ENCODE results near the gene GPR37L1. TPM values are rescaled to one million over a fixed set of nuclear protein-coding genes. Genes with fewer than 3 reads are reported as not detected.

GPR37L1 gene
- polyA plus RNA-seq, 1 donor from 2014 or later, result not detected

DNA sequence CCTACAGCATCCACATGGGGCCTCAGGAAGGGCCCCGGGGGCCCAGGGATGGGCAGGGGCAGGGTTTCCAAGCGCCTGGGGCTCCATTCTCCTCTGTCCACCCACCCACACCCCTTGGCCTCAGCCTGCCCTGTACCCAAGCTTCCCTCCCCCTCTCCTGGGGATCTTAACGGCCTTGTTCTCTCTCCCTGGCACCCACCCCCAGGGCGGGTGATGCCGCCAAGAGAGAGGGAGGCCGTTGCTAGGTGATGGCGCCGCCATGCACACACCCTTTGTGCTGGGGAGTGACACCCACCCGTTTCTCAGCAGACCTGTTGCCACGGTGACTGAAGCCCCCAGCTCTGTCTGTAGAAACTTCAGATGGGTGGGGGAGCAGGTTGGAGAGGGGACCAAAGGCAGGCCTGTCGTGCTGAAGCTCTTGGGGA is 7.6 kb downstream of the GPR37L1 start:
- no peak overlapping the region for H3K4me3 ChIP-seq (ENCODE audit: low read length)
- H3K9ac ChIP-seq (ENCODE audit: low read length), result no peak overlapping the region
- TF ChIP-seq SMC3 (conservative IDR thresholded peaks at IDR 0.05; ENCODE audit: poor library complexity), result no peak
- no peak for TF ChIP-seq EP300 (conservative IDR thresholded peaks at IDR 0.05; ENCODE audit: poor library complexity, severe bottlenecking)
- no peak for TF ChIP-seq CTCF (IDR thresholded peaks at IDR 0.05; ENCODE audit: poor library complexity, severe bottlenecking)
- no peak for TF ChIP-seq MXI1 (conservative IDR thresholded peaks at IDR 0.05; ENCODE audit: poor library complexity, severe bottlenecking)
- no peak for TF ChIP-seq RAD21 (conservative IDR thresholded peaks at IDR 0.05)
- TF ChIP-seq POLR2AphosphoS5 (IDR thresholded peaks at IDR 0.05), result no peak
- TF ChIP-seq, protein P1, sequence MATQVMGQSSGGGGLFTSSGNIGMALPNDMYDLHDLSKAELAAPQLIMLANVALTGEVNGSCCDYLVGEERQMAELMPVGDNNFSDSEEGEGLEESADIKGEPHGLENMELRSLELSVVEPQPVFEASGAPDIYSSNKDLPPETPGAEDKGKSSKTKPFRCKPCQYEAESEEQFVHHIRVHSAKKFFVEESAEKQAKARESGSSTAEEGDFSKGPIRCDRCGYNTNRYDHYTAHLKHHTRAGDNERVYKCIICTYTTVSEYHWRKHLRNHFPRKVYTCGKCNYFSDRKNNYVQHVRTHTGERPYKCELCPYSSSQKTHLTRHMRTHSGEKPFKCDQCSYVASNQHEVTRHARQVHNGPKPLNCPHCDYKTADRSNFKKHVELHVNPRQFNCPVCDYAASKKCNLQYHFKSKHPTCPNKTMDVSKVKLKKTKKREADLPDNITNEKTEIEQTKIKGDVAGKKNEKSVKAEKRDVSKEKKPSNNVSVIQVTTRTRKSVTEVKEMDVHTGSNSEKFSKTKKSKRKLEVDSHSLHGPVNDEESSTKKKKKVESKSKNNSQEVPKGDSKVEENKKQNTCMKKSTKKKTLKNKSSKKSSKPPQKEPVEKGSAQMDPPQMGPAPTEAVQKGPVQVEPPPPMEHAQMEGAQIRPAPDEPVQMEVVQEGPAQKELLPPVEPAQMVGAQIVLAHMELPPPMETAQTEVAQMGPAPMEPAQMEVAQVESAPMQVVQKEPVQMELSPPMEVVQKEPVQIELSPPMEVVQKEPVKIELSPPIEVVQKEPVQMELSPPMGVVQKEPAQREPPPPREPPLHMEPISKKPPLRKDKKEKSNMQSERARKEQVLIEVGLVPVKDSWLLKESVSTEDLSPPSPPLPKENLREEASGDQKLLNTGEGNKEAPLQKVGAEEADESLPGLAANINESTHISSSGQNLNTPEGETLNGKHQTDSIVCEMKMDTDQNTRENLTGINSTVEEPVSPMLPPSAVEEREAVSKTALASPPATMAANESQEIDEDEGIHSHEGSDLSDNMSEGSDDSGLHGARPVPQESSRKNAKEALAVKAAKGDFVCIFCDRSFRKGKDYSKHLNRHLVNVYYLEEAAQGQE (IDR thresholded peaks at IDR 0.05; ENCODE audit: borderline replicate concordance), result no peak
- no peak for TF ChIP-seq EZH2 (IDR thresholded peaks at IDR 0.05; ENCODE audit: borderline replicate concordance, insufficient read depth, low read length, poor library complexity, severe bottlenecking)
- no peak for TF ChIP-seq TAF1 (IDR thresholded peaks at IDR 0.05; ENCODE audit: low read depth)

DNA sequence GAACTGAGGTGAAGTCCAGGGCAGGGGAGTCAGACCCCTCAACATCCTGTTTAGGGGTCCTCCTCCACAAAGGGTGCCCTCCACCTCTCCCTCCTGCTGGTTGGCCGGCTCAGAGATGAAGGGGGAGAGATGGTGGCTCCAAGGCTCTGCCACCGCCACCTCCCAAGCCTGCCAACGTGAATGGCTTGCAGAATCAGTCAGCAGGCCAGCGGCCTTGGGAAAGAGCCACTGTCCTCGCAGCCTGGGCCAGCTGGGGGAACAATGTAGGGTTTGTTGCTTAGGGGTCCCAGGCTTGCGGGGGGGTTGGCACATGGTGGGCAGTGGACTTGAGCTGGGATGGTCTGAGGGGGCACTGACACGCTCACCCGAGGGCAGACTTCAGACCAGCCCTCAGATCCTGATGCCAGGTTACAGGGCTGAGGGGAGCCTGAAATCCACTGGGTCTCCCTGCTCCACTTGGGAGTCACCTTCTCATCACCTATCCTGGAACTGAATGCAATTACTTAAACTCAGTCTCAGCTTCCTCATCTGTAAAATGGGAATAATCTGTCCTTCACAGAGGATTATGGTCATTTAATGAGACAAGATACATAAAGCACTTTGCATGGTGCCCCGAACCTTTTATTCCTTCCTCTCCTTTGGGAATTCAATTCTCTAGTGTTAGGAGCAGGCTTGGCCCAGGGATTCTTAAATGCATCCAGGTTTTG is 8.3 kb downstream of the GPR37L1 start:
- H4K20me1 ChIP-seq (ENCODE audit: insufficient read depth), result no peaks in the 10 kb centered on the region
- H3K27me3 ChIP-seq (ENCODE audit: insufficient read depth, low read depth, low read length), result no peaks in the 10 kb centered on the region
- TF ChIP-seq, protein P1 (IDR thresholded peaks at IDR 0.05; ENCODE audit: borderline replicate concordance), result no peak
- TF ChIP-seq RAD21 (conservative IDR thresholded peaks at IDR 0.05), result no peak
- TF ChIP-seq POLR2AphosphoS5 (IDR thresholded peaks at IDR 0.05), result no peak
- no peak for TF ChIP-seq EZH2 (IDR thresholded peaks at IDR 0.05; ENCODE audit: borderline replicate concordance, insufficient read depth, low read length, poor library complexity, severe bottlenecking)
- TF ChIP-seq SMC3 (conservative IDR thresholded peaks at IDR 0.05; ENCODE audit: poor library complexity), result no peak
- TF ChIP-seq EP300 (conservative IDR thresholded peaks at IDR 0.05; ENCODE audit: poor library complexity, severe bottlenecking), result no peak
- TF ChIP-seq TAF1 (IDR thresholded peaks at IDR 0.05; ENCODE audit: low read depth), result no peak
- TF ChIP-seq CTCF (IDR thresholded peaks at IDR 0.05; ENCODE audit: poor library complexity, severe bottlenecking), result no peak
- H3K79me2 ChIP-seq (replicated peaks; ENCODE audit: insufficient read depth, low read length), result no peaks in the 10 kb centered on the region
- no peak overlapping the region for H3K4me3 ChIP-seq (ENCODE audit: low read length)
- H3K9me2 ChIP-seq (ENCODE audit: insufficient read depth, low read length), result no peaks in the 10 kb centered on the region
- no peak overlapping the region for H3K27ac ChIP-seq (ENCODE audit: low read length)
- no peak overlapping the region for H3K9ac ChIP-seq (ENCODE audit: low read length)
- H3K9me3 ChIP-seq (ENCODE audit: low read length), result no peaks in the 10 kb centered on the region
- H3K36me3 ChIP-seq (ENCODE audit: insufficient read depth, low read length), result no peaks in the 10 kb centered on the region
- no peak overlapping the region for H3K4me2 ChIP-seq (ENCODE audit: low read length)
- H2AFZ ChIP-seq (ENCODE audit: low read depth, low read length), result no peak overlapping the region
- H3F3A ChIP-seq (ENCODE audit: insufficient read depth, low read length, poor library complexity, severe bottlenecking), result no peaks in the 10 kb centered on the region

More for the DNA sequence above, 7.6 kb downstream of the GPR37L1 start:
- Histone ChIP-seq H2AFZ (ENCODE audit: low read depth, low read length) (no peak overlapping the region), H4K20me1 (ENCODE audit: insufficient read depth) (no peaks in the 10 kb centered on the region), H3K4me2 (ENCODE audit: low read length) (no peak overlapping the region), H3F3A (ENCODE audit: insufficient read depth, low read length, poor library complexity, severe bottlenecking) (no peaks in the 10 kb centered on the region), H3K27ac (ENCODE audit: low read length) (no peak overlapping the region), H3K36me3 (ENCODE audit: insufficient read depth, low read length) (no peaks in the 10 kb centered on the region), H3K9me2 (ENCODE audit: insufficient read depth, low read length) (no peaks in the 10 kb centered on the region), H3K79me2 (replicated peaks; ENCODE audit: insufficient read depth, low read length) (no peaks in the 10 kb centered on the region), H3K9me3 (ENCODE audit: low read length) (no peaks in the 10 kb centered on the region), H3K27me3 (ENCODE audit: insufficient read depth, low read depth, low read length) (no peaks in the 10 kb centered on the region)
